NCI-H2081 (cell line): ENCODE measurements around the gene HES2.
"Not testable (repeated sequence)": the region's sequence is repeated elsewhere in the genome, so short reads cannot be mapped to it uniquely, and the experiment has no call there.

ENCODE experiments used
- DNase-seq, 2 experiments: peaks; one replicate each; lab custom pipeline; 2025; lab: John Stamatoyannopoulos, UW

The HES2 gene

DNA sequence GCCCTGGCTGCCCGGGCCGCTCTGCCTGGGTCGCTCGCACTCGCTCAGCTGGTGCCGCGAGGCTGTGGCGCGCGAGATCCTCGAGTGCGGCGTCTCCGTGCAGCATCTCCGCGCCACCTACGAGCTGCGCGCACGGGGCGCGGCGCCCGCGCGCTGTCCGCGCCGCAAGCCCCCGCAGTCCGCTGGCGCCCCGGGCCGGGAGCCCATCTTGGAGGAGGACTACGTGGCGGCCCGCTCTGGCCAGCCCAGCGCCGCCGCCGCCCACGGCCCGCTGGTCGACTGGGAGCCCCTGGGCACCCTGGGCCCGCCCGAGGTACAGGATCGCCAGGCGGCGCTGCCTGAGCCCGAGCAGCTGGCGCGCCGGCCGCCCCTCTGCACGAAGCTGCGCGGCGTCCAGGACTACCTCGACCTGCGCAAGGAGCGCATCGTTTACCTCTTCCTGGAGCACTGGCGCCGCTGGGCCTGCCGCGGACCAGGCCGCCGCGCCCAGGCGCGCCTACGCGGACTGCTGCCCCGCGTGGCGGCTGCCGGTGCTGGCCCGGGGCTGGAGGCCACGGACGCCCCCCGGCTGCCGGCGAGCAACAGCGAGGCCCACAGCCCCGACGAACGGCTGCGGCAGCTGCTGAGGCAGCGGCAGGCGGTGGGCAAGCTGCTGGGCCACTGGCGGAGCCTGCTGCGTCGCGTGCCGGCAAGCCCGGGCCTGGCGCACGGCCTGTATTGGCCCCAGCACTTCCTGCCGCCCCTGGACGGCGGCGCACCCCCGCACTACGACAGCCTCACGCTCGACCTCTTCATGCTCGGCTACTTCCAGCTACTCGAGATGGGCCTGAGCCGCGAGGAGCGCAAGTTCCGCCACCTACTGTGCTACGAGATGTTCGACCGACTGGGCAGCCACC, 35.4 kb upstream of the HES2 start:
- no peak for DNase-seq

GRCh38 chr1:6453895-6454855, 34.5 kb upstream of the HES2 start:
- DNase-seq = not testable (repeated sequence)

GRCh38 chr1:6450943-6451373, 31.2 kb upstream of the HES2 start:
- no peak for DNase-seq

DNA sequence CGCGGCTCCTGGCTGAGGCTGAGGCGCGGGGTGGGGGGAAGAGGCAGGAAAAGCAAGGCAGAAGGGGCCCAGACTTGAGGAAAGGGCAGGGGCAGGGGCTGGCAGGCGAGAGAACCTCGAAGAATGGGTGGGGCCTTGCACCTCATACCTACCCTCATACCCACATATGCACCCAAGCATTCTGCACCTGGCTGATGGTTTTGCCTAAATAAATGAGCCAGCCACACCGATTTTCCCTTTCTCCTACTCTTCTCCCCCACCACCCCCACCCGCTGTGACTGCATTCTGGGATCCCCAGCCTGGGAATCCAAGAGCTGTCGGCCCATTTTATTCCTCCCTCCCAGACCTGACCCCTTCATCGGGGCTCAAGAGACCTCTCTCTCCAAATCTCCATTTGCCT, 30.8 kb upstream of the HES2 start:
- DNase-seq = not testable (repeated sequence)

DNA sequence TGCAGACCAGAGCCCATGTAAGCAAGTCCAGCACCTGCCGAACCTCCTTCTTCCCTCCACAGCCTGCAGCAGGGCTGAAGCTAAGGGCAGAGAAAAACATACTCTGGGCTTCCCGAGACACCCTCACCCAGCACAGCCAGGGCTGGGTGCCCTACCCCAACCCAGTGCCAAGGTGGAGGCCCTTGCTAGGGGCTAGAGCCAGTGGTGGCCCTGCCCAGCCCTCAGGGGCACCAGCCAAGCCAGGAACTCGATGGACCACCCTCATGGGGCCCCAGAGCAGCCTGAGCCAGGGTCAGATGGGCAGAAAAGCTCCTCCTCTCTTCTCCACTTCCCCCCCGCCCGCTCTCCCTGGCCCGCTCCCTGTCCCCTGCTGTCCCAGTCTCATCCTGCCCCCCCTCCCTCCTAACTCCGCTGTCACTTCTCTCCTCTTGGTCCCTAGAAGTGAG, 30.3 kb upstream of the HES2 start:
- no peak for DNase-seq

- peak; percentile 47 to 74 for DNase-seq
Measured at GRCh38 chr1:6448749-6449631, 29.3 kb upstream of the HES2 start.

- peak; percentile 56 to 81 for DNase-seq
Measured at GRCh38 chr1:6447818-6448748, 28.4 kb upstream of the HES2 start.

DNA sequence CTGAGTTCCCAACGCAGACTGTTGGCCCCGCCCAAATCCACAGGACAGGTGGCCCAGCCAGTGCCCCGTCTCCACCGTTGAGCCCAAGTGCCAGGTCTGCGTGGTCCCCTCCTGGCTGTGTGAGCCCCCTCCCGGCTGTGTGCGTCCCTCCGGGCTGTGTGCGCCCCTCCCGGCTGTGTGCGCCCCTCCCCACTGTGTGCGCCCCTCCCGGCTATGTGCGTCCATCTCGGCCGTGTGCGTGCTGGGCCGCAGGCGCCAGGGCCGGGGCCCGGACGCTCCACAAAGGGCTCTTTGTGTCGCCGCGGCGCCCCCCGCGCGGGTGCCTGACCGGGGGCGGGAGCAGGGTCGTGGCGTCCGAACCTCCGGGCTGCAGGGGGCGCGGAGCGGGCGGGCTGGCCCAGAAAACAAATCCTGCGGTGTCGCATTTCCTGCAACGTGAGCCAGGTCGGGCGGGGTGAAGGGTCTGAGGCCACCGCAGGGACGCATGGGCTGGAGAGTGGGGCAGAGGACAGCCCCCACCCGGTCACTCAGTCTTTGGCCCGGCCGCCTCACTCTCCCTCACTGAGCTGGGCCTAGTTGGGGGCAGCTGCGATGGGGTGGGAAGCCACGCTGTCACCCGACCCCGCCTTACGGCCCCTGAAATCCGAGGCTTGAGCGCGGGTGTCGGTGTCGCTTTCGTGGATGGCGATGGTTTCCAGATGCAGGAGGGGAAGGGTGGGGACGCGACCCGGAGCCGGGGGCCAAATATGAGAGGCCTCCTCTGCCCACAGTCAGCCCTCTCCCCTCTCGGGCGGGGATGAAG, 27.5 kb upstream of the HES2 start:
- no peak for DNase-seq

DNA sequence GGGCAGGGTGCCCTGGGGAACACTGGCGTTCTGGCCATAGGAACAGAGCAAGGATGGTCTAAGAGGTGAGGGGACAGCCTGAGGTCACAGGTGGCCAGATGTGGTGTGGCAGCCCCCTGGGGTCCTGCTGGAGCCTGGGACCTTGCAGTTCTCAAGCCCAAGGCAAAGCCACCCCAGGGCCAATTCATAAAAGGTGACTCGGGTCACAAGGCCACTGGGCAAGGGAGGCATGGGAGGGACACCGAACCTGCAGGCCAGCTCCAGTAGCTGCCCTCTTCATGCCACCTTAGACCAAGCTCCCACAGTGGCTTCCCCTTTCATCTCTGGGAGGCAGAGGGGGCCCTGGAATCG, 26.9 kb upstream of the HES2 start:
- DNase-seq = no peak

GRCh38 chr1:6445929-6446328, 26.2 kb upstream of the HES2 start:
- DNase-seq = not testable (repeated sequence)

- no peak for DNase-seq
Measured at GRCh38 chr1:6445062-6445763, 25.5 kb upstream of the HES2 start.

- DNase-seq = no peak
Measured at GRCh38 chr1:6444377-6444776, 24.7 kb upstream of the HES2 start.

GRCh38 chr1:6443339-6444115, 23.8 kb upstream of the HES2 start:
- peak; percentile 33 to 43 for DNase-seq

DNA sequence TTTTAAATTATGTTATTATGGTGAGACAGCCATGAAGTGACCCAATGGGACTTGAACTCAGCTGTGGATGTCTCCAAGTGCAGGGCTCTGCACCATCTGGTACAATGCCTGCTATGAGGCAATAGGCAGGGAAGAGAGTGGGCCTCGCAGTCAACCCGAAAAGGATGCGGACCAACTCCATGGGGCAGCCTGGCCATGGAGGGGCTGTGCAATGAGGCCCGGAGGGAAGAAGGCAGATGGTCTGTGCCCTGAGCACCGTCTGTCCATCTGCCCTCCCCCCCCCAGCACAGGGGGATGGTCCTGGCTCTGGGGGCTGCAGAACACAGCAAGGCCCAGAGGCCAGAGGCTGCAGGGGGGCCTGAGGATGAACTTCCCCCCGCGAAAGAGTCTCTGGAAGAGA, 21.9 kb upstream of the HES2 start:
- DNase-seq = no peak

DNA sequence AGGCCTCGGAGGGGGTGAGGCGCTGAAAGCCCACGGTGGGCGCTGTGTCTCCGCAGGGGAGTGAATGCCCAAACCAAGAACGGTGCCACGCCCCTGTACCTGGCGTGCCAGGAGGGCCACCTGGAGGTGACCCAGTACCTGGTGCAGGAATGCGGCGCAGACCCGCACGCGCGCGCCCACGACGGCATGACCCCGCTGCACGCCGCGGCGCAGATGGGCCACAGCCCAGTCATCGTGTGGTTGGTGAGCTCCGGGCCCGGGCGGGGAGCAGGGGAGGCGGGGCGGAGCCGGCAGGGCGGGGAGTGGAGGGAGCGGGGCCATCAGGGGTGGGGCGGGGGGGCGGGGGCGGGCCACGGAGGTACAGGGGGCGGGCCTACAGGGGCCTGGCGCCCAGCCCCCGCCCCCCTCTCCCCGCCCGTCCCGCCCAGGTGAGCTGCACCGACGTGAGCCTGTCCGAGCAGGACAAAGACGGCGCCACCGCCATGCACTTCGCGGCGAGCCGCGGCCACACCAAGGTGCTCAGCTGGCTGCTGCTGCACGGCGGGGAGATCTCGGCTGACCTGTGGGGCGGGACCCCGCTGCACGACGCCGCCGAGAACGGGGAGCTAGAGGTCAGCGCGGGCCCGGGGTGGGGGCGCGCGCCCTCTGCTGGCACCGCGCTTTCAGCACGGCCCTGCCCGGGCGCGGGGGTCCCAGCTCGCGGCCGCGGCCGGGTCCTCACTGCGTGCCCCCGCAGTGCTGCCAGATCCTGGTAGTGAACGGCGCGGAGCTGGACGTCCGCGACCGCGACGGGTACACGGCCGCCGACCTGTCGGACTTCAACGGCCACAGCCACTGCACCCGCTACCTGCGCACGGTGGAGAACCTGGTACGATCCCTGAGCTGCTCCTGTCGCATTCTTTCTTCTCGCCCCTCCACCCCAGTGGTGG, 20.7 kb upstream of the HES2 start:
- DNase-seq = peak; percentile 31 to 46

DNA sequence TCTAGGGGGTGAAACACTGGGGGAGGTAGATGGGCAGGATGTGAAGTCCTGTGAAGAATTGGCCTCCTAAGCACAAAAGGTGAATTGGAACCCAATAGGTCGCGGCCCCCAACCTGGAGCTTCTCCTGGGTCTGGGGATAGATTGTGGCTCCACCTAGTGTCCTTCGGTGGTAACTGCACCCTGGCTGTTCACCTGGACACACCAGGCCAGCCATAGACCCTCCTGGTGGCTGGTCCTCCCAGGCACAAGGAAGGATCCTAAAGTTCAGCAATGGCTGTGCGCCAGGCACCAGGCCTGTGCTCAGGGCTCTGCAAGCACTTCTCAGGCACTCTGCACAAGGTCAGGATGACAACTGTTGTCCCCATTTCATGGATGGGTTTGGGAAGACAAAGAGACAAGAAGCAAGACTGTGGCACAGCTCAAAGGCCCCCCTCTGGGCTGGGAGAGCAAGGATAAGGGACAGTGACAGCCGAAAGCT, 18.4 kb upstream of the HES2 start:
- DNase-seq = peak; percentile 65 to 74
